Spleen (tissue), 11 donors: ENCODE data around the gene SNPH. TPM values are rescaled to one million over a fixed set of nuclear protein-coding genes. Genes with fewer than 3 reads are reported as not detected.
A peak's percentile ranks its signal among the peaks of the same experiment; 100 is the strongest.

ENCODE experiments used
- DNase-seq: peaks from one replicate; pipeline ENCODE4 v3.0.0-alpha.2; 2020
- H3K27ac ChIP-seq, 8 donors: fragments of 200-600 bp; sonication (generic) in 7 of 8; 1 replicate in 4 of 8; 2 replicates in 4 of 8; pipeline versions ENCODE4 v1.5.0 to v1.8.0; 2016 to 2021; ENCODE audit warnings: inconsistent platforms in 4 of 8, mild to moderate bottlenecking in 4 of 8, moderate library complexity in 1 of 8
- H3K27me3 ChIP-seq, 7 donors: fragments of 200-600 bp; sonication (generic) in 6 of 7; replicated peaks in 1 of 7; 1 replicate in 4 of 7; 2 replicates in 3 of 7; pipeline versions ENCODE4 v1.5.0 to v1.8.0; 2016 to 2021; ENCODE audit warnings: inconsistent platforms in 3 of 7, mild to moderate bottlenecking in 1 of 7
- H3K36me3 ChIP-seq, 6 donors: fragments of 200-600 bp; sonication (generic) in 5 of 6; 1 replicate in 4 of 6; 2 replicates in 2 of 6; pipeline versions ENCODE4 v1.5.0 to v1.8.0; 2016 to 2021; ENCODE audit warnings: inconsistent platforms in 2 of 6
- H3K4me1 ChIP-seq, 6 donors: fragments of 200-600 bp; sonication (generic) in 5 of 6; 1 replicate in 3 of 6; 2 replicates in 3 of 6; pipeline versions ENCODE4 v1.5.0 to v1.8.0; 2016 to 2021; ENCODE audit warnings: inconsistent platforms in 3 of 6
- H3K4me3 ChIP-seq, 8 donors: fragments of 200-600 bp; sonication (generic) in 7 of 8; 1 replicate in 4 of 8; 2 replicates in 4 of 8; pipeline versions ENCODE4 v1.5.0 to v1.8.0; 2016 to 2021; ENCODE audit warnings: inconsistent platforms in 4 of 8, mild to moderate bottlenecking in 4 of 8, moderate library complexity in 2 of 8
- H3K9me3 ChIP-seq, 8 donors: fragments of 200-600 bp; sonication (generic) in 7 of 8; 1 replicate in 4 of 8; 2 replicates in 4 of 8; pipeline versions ENCODE4 v1.5.0 to v1.8.0; 2016 to 2021; ENCODE audit warnings: inconsistent platforms in 4 of 8
- CTCF ChIP-seq, 11 experiments: fragments of 200-600 bp in 7 of 11; fragments of 450-650 bp in 4 of 11; sonication (generic) in 4 of 11; IDR thresholded peaks in 8 of 11; conservative IDR thresholded peaks in 3 of 11; 1 replicate in 7 of 11; 2 replicates in 4 of 11; pipeline versions ENCODE4 v1.4.0 to v1.8.0; 2016 to 2021; ENCODE audit warnings: antibody characterized with exemption in 11 of 11, inconsistent platforms in 4 of 11, mild to moderate bottlenecking in 1 of 11
- POLR2A ChIP-seq, 3 donors: fragments of 450-650 bp; IDR thresholded peaks; one replicate each; pipeline ENCODE4 v1.5.1; 2017; ENCODE audit warnings: antibody characterized with exemption in 3 of 3, mild to moderate bottlenecking in 1 of 3
- POLR2AphosphoS5 ChIP-seq, 3 donors: sonication (generic); formaldehyde crosslinking; IDR thresholded peaks; one replicate each; pipeline ENCODE4 v1.5.1; 2017; ENCODE audit warnings: antibody characterized with exemption in 3 of 3
- WGBS, 5 donors: extraction: QIAGEN DNeasy Blood & Tissue Kit in 3 of 5; methylation state at CpG; one replicate each; pipeline versions ENCODE4 v1.1.5 to v1.1.7; 2013 to 2018; 5-methylcytosine and 5-hydroxymethylcytosine counted together
- intact Hi-C: fragments of 100-400 bp; cut with DNase I; formaldehyde crosslinking; loops from one replicate; pipeline ENCODE4 v1.15.0; 2023; ENCODE audit warnings: low total_unique reads
- polyA plus RNA-seq, 3 donors: library from polyadenylated mRNA; stranded (reverse); fragments of 200-250 nt; gene quantifications; one replicate each; pipeline ENCODE4 v1.2.1, GENCODE V29; 2013
- total RNA-seq, 7 donors: library from RNA; depleted of rRNA in 3 of 7; stranded (reverse); fragments of >200 nt in 3 of 7; fragmentation: NEBNext Ultra II Directional in 4 of 7; extraction: Animal tissue kit (Norgen Biotek cat#: 25700) in 4 of 7; gene quantifications; one replicate each; pipeline versions ENCODE4 v1.1.0 to v1.2.1, GENCODE V29; 2016 to 2021
- donor health status: healthy with polysubstance abuse.
- donor health status: DM: no; HTN: no; CAD: no; lungs with moderate emphysema.
- donor health status: DM: no; HTN: no; CAD: no.
- donor health status: Bipolar disorder and iron deficiency.
- donor health status: healthy.
- donor health status: DM: no; HTN: no; CAD: no.
- donor health status: DM: yes; HTN: yes; CAD: no.

Gene SNPH
- total and polyA plus RNA-seq, 10 donors, result 0.58 to 3.5 (median 2.0) TPM

GRCh38 chr20:1292620-1293019 is 26.5 kb downstream of the SNPH start:
- Histone ChIP-seq H3K9me3 (no peaks in the 10 kb centered on the region), H3K4me3 (no peak overlapping the region), H3K27ac (no peak overlapping the region), H3K27me3 (no peaks in the 10 kb centered on the region), H3K36me3 (no peaks in the 10 kb centered on the region), H3K4me1 (no peaks in the 10 kb centered on the region)
- no peak for DNase-seq
- TF ChIP-seq CTCF (IDR thresholded peaks at IDR 0.05 in 8 of 11, conservative IDR thresholded peaks at IDR 0.05 in 3 of 11) (no peak), POLR2A (IDR thresholded peaks at IDR 0.05) (no peak)
- intact Hi-C loops, result no loop called here
- 86 to 96% (median 92%) methylated on average over 1 of the region's 1 CpG for WGBS, 5 donors

- H3K27ac ChIP-seq, result no peak overlapping the region
- 82 to 88% (median 84%) methylated on average over 5 to 6 of the region's 6 CpGs for WGBS, 5 donors
- H3K36me3 ChIP-seq, result no peaks in the 10 kb centered on the region
- no peak overlapping the region for H3K4me3 ChIP-seq
- TF ChIP-seq POLR2AphosphoS5 (IDR thresholded peaks at IDR 0.05) (no peak), CTCF (IDR thresholded peaks at IDR 0.05 in 8 of 11, conservative IDR thresholded peaks at IDR 0.05 in 3 of 11) (no peak), POLR2A (IDR thresholded peaks at IDR 0.05) (no peak)
- H3K9me3 ChIP-seq, result no peaks in the 10 kb centered on the region
- intact Hi-C loops, result no loop called here
- H3K27me3 ChIP-seq, result no peaks in the 10 kb centered on the region
- H3K4me1 ChIP-seq, result no peaks in the 10 kb centered on the region
- DNase-seq, result peak; percentile 11
Measured at GRCh38 chr20:1293641-1294379, 27.7 kb downstream of the SNPH start.

- H3K4me3 ChIP-seq, result no peak overlapping the region
- no peaks in the 10 kb centered on the region for H3K9me3 ChIP-seq
- no peaks in the 10 kb centered on the region for H3K4me1 ChIP-seq
- no peak overlapping the region for H3K27ac ChIP-seq
- DNase-seq, result no peak
- H3K36me3 ChIP-seq, result no peaks in the 10 kb centered on the region
- no peaks in the 10 kb centered on the region for H3K27me3 ChIP-seq
- intact Hi-C loops, result no loop called here
- TF ChIP-seq POLR2A (IDR thresholded peaks at IDR 0.05), result no peak
- TF ChIP-seq CTCF (IDR thresholded peaks at IDR 0.05 in 8 of 11, conservative IDR thresholded peaks at IDR 0.05 in 3 of 11), result no peak
- 88 to 99% (median 91%) methylated on average over 6 to 8 of the region's 8 CpGs for WGBS, 5 donors
Measured at GRCh38 chr20:1294497-1294896, 28.4 kb downstream of the SNPH start.

GRCh38 chr20:1295276-1295930 is 29.3 kb downstream of the SNPH start:
- 89 to 97% (median 92%) methylated on average over 14 to 20 of the region's 20 CpGs for WGBS, 5 donors
- Histone ChIP-seq H3K4me1 (no peaks in the 10 kb centered on the region), H3K9me3 (no peaks in the 10 kb centered on the region), H3K27ac (no peak overlapping the region), H3K36me3 (no peaks in the 10 kb centered on the region), H3K27me3 (no peaks in the 10 kb centered on the region), H3K4me3 (no peak overlapping the region)
- TF ChIP-seq POLR2A (IDR thresholded peaks at IDR 0.05) (no peak), CTCF (IDR thresholded peaks at IDR 0.05 in 8 of 11, conservative IDR thresholded peaks at IDR 0.05 in 3 of 11) (no peak), POLR2AphosphoS5 (IDR thresholded peaks at IDR 0.05) (no peak)
- intact Hi-C loops, result no loop called here
- DNase-seq, result no peak
